ENCODE data around the gene EAF2.

EAF2 gene

DNA sequence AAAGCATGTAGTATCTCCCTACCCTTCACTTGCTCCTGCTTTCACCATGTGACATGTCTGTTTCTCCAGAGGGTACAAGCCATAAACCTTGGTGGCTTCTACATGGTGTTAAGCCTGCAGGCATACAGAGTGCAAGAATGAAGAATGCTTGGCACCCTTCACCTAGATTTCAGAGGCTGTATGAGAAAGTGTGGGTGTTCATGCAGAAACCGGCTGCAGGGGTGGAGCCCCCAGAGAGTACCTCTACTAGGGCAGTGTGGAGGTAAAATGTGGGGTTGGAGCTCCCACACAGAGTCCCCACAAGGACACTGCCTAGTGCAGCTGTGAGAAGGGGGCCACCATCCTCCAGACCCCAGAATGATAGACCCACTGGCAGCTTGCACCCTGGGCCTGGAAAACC, 91.4 kb downstream of the EAF2 start:
- Histone ChIP-seq H3K27me3 (ENCODE audit: control insufficient read depth in 1 of 2, insufficient read depth in 1 of 2, low read length in 2 of 2) (no peaks in the 10 kb centered on the region), H3K4me2 (ENCODE audit: low read length, poor library complexity, severe bottlenecking) (no peak overlapping the region), H4K91ac (ENCODE audit: low read length) (no peak overlapping the region), H3K9ac (ENCODE audit: low read length) (no peak overlapping the region), H3K9me3 (ENCODE audit: control insufficient read depth, low read length) (no peaks in the 10 kb centered on the region), H2BK5ac (ENCODE audit: low read depth, low read length, poor library complexity, severe bottlenecking) (no peak overlapping the region), H3K27ac (ENCODE audit: low read length, poor library complexity, severe bottlenecking) (no peak overlapping the region), H4K8ac (ENCODE audit: low read length) (no peak overlapping the region), H2BK120ac (ENCODE audit: low read depth, low read length) (no peak overlapping the region), H3K4me3 (ENCODE audit: insufficient read depth in 1 of 2, low read depth in 1 of 2, low read length in 2 of 2) (no peak overlapping the region), H2BK15ac (ENCODE audit: low read depth, poor library complexity, severe bottlenecking) (no peak overlapping the region), H3K4me1 (ENCODE audit: control insufficient read depth, insufficient read depth, low read depth, low read length) (no peaks in the 10 kb centered on the region), H3K23ac (ENCODE audit: low read length in 2 of 2) (no peak overlapping the region), H3K36me3 (ENCODE audit: control insufficient read depth in 1 of 2, insufficient read depth in 2 of 2, low read depth in 1 of 2, low read length in 2 of 2) (no peaks in the 10 kb centered on the region), H3K18ac (ENCODE audit: low read depth in 1 of 2, low read length in 2 of 2) (no peak overlapping the region), H3K4ac (ENCODE audit: low read depth in 1 of 2, low read length in 2 of 2) (no peak overlapping the region), H2AFZ (ENCODE audit: low read depth, low read length) (no peak overlapping the region), H3K14ac (ENCODE audit: low read length in 2 of 2) (no peak overlapping the region), H2BK12ac (ENCODE audit: low read length in 2 of 2) (no peak overlapping the region), H3K79me1 (replicated peaks; ENCODE audit: low read length, poor library complexity, severe bottlenecking) (no peaks in the 10 kb centered on the region), H2AK5ac (ENCODE audit: low read length, severe bottlenecking) (no peak overlapping the region)
- 70% methylated on average over 1 of the region's 1 CpG for WGBS
- no peak for DNase-seq
